LNCAP (cell line): ENCODE measurements around the gene SPPL3.

Experiments used
- TF ChIP-seq, protein P1 (sequence below): fragments of 450-650 bp; IDR thresholded peaks from 2 replicates; pipeline ENCODE4 v1.5.1; 2017; ENCODE audit warnings: mild to moderate bottlenecking

SPPL3 gene

DNA sequence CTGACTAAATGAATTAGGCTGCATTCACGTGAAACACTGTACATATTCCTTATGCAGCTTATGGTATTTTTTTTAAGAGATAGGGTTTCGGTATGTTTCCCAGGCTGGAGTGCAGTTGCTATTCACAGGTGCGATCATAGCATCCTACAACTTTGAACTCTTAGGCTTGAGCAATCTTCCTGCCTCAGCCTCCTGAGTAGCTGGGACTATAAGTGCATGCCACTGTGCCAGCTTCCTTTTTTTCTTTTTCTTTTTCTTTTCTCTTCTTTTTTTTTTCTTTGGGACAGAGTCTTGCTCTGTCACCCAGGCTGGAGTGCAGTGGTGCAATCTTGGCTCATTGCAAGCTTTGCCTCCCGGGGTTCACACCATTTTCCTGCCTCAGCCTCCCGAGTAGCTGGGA lies 35.8 kb upstream of the SPPL3 start:
- TF ChIP-seq, protein P1, sequence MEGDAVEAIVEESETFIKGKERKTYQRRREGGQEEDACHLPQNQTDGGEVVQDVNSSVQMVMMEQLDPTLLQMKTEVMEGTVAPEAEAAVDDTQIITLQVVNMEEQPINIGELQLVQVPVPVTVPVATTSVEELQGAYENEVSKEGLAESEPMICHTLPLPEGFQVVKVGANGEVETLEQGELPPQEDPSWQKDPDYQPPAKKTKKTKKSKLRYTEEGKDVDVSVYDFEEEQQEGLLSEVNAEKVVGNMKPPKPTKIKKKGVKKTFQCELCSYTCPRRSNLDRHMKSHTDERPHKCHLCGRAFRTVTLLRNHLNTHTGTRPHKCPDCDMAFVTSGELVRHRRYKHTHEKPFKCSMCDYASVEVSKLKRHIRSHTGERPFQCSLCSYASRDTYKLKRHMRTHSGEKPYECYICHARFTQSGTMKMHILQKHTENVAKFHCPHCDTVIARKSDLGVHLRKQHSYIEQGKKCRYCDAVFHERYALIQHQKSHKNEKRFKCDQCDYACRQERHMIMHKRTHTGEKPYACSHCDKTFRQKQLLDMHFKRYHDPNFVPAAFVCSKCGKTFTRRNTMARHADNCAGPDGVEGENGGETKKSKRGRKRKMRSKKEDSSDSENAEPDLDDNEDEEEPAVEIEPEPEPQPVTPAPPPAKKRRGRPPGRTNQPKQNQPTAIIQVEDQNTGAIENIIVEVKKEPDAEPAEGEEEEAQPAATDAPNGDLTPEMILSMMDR, result no peak

- TF ChIP-seq, protein P1, result no peak
These were observed 35.4 kb upstream of the SPPL3 start for GRCh38 chr12:120939523-120939922.

DNA sequence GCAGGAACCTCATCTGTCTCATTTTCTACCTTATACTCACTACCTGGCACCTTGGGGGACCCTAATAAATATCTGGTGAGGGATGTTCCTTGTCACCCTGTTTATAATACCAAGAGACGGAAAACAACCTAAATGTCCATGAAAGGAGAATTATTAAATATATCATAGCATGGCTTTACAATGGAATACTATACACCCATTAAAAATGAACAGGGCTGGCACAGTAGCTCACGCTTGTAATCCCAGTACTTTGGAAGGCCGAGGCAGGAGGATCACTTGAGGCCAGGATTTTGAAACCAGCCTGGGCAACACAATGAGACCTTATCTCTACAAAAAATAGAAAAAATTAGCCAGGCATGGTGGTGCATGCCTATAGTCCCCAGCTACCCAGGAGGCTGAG lies 34.3 kb upstream of the SPPL3 start:
- TF ChIP-seq, protein P1, result no peak

DNA sequence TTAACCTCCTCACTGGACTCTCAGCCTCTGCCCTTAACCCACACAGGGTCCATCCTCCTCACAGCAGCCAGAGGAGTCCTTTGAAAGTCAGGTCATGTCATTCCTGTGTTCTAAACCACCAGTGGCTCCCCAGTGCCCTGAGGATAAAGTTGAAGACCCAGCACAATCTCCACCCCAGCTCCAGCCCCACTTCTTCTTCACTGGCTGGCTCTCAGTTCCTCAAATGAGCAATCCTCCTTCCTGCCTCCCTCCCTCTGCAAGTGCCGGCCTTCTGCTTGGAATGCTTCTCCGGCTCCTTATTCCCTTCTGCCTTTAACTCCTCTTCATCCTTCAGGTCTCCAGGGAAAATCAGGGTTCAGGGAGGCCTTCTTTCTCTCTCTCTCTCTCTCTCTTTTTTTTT lies 32.0 kb upstream of the SPPL3 start:
- TF ChIP-seq, protein P1, result no peak

DNA sequence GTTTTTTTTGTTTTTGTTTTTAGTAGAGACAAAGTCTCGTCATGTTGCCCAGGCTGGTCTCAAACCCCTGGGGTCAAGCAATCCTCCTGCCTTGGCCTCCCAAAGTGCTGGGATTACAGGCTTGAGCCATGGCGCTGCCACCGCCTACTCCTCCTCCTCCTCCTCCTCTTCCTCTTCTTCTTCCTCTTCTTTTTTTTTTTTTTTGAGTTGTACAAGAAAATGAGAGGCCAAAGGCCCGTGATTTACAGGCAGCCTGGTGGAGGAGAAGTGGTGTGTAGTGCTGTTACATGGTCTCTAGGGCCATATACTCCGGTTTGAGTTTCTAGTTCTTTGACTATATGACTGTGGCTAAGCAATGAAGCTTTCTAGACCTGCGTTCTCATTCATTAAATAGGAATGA lies 29.6 kb upstream of the SPPL3 start:
- TF ChIP-seq, protein P1, result no peak

DNA sequence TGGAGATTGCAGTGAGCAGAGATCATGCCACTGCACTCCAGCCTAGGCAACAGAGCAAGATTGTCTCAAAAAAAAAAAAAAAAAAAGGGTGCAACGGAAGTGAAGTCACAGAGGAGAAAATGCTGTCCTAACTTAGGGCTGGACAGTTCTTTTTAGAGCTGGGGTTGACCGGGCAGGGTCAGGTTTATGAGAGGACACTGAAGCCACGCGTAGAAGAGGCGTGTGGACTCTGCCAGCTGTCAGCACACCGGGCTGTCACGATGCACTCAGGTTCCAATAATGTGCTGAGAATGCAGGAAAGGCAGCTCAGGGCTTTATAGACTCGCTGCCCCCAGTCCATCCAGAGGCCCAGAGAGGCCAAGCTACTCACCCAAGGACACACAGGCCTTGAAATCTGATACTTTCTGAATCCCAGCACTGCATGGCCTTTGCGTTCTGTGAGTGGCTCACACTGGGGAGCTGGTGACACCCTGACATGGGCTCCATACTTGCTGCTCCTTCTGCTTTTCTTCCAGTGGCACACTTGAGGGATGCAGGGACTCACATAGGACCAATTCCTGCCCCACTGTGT lies 28.9 kb upstream of the SPPL3 start:
- TF ChIP-seq, protein P1, result no peak

DNA sequence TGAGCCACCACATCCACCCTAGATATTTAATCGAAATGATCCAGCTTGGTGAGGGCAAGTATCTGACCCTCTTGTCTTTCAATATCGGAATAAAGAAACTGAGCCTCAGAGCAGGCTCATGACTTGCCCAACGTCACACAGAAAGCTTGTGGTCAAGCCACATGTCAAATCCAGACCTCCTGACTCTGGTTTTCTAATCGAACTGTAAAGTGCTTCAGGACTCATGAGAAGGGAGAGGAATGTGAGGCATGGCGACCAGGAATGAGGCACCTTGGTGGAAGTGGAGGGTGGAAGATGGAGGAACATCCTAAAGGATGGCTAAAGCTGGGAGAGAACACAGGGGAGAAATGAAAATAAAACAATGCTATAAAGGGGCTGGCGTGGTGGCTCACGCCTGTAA lies 27.9 kb upstream of the SPPL3 start:
- TF ChIP-seq, protein P1, result no peak

GRCh38 chr12:120930032-120930431 lies 25.9 kb upstream of the SPPL3 start:
- TF ChIP-seq, protein P1, result no peak
